ENCODE results near the gene PPFIBP1.

The PPFIBP1 gene

GRCh38 chr12:27606986-27607385 lies 83.0 kb downstream of the PPFIBP1 start:
- DNase-seq (ENCODE audit: low read depth) = no peak
- TF ChIP-seq POLR2A (IDR thresholded peaks at IDR 0.05; ENCODE audit: extremely low read depth, insufficient read length) (no peak), MAX (IDR thresholded peaks at IDR 0.05; ENCODE audit: low read depth, low read length) (no peak), CTCF (IDR thresholded peaks at IDR 0.05; ENCODE audit: low read depth, low read length) (no peak), MYC (IDR thresholded peaks at IDR 0.05; ENCODE audit: low read depth, low read length) (no peak)

GRCh38 chr12:27607591-27607990 lies 83.6 kb downstream of the PPFIBP1 start:
- H3K4me3 ChIP-seq (ENCODE audit: low read depth, low read length) = no peak overlapping the region
- no peak for DNase-seq (ENCODE audit: low read depth)
- TF ChIP-seq POLR2A (IDR thresholded peaks at IDR 0.05; ENCODE audit: extremely low read depth, insufficient read length) (no peak), MYC (IDR thresholded peaks at IDR 0.05; ENCODE audit: low read depth, low read length) (no peak), CTCF (IDR thresholded peaks at IDR 0.05; ENCODE audit: low read depth, low read length) (no peak), MAX (IDR thresholded peaks at IDR 0.05; ENCODE audit: low read depth, low read length) (no peak)

More at GRCh38 chr12:27606986-27607385, 83.0 kb downstream of the PPFIBP1 start:
- no peak overlapping the region for H3K4me3 ChIP-seq (ENCODE audit: low read depth, low read length)

- no peak for DNase-seq (ENCODE audit: low read depth)
- H3K4me3 ChIP-seq (ENCODE audit: low read depth, low read length) = no peak overlapping the region
- TF ChIP-seq CTCF (IDR thresholded peaks at IDR 0.05; ENCODE audit: low read depth, low read length) = no peak
These were observed 84.9 kb downstream of the PPFIBP1 start for GRCh38 chr12:27608890-27609289.

- no peak for DNase-seq (ENCODE audit: low read depth)
- H3K4me3 ChIP-seq (ENCODE audit: low read depth, low read length) = no peak overlapping the region
These were observed 86.4 kb downstream of the PPFIBP1 start for GRCh38 chr12:27610374-27610773.

GRCh38 chr12:27614386-27614785 lies 90.4 kb downstream of the PPFIBP1 start:
- TF ChIP-seq MYC (IDR thresholded peaks at IDR 0.05; ENCODE audit: low read depth, low read length) (no peak), CTCF (IDR thresholded peaks at IDR 0.05; ENCODE audit: low read depth, low read length) (no peak), POLR2A (IDR thresholded peaks at IDR 0.05; ENCODE audit: extremely low read depth, insufficient read length) (no peak), MAX (IDR thresholded peaks at IDR 0.05; ENCODE audit: low read depth, low read length) (no peak)
- H3K4me3 ChIP-seq (ENCODE audit: low read depth, low read length) = no peak overlapping the region
- no peak for DNase-seq (ENCODE audit: low read depth)

More at GRCh38 chr12:27610374-27610773, 86.4 kb downstream of the PPFIBP1 start:
- TF ChIP-seq MYC (IDR thresholded peaks at IDR 0.05; ENCODE audit: low read depth, low read length) (no peak), MAX (IDR thresholded peaks at IDR 0.05; ENCODE audit: low read depth, low read length) (no peak), CTCF (IDR thresholded peaks at IDR 0.05; ENCODE audit: low read depth, low read length) (no peak), POLR2A (IDR thresholded peaks at IDR 0.05; ENCODE audit: extremely low read depth, insufficient read length) (no peak)

GRCh38 chr12:27614866-27615265 lies 90.9 kb downstream of the PPFIBP1 start:
- no peak overlapping the region for H3K4me3 ChIP-seq (ENCODE audit: low read depth, low read length)
- DNase-seq (ENCODE audit: low read depth) = no peak
- TF ChIP-seq POLR2A (IDR thresholded peaks at IDR 0.05; ENCODE audit: extremely low read depth, insufficient read length) (no peak), CTCF (IDR thresholded peaks at IDR 0.05; ENCODE audit: low read depth, low read length) (no peak), MAX (IDR thresholded peaks at IDR 0.05; ENCODE audit: low read depth, low read length) (no peak), MYC (IDR thresholded peaks at IDR 0.05; ENCODE audit: low read depth, low read length) (no peak)
